NCI-H2029 (cell line): ENCODE data around the gene RASSF9.
A peak's percentile ranks its signal among the peaks of the same experiment; 100 is the strongest.

ENCODE experiments used
- DNase-seq: peaks from one replicate; lab custom pipeline; 2025; lab: John Stamatoyannopoulos, UW

The RASSF9 gene

GRCh38 chr12:85821206-85821605 is 15.0 kb downstream of the RASSF9 start:
- DNase-seq: no peak

DNA sequence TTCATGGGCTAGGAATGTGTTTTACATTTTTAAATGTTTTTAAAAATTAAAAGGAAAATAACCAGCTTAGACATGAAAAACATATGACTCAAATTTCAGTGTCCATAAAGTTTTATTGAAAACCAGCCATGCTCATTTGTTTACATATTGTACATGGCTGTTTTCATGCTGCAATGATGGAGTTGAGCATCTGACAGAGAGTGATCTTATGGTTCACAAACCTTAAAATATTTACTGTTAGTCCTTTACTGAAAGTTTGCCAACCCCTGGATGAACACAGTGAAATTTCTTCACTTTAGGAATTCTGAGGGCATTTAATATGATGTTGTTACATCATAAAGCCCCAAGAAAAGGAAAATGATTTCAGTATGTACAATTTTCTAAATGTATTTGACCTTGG is 16.1 kb downstream of the RASSF9 start:
- no peak for DNase-seq

GRCh38 chr12:85814741-85815140 is 21.5 kb downstream of the RASSF9 start:
- DNase-seq: no peak

DNA sequence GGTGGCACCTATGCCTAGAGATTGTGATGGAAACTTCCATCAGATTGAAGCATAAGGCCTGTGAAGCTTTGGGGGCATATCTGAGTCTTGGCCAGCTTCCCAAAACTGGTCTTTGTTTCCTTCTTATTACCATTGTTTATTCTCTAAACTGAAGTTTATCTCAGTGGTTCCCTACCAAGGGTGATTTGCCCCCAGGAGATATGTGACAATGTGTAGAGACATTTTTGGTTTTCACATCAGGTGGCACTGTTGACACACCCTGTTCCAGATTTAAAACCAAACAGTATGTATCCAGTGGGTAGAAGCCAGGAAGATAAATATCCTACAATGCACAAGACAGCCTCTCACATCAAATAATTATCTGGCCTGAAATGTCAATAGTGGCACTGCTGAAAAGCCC is 22.1 kb downstream of the RASSF9 start:
- no peak for DNase-seq

DNA sequence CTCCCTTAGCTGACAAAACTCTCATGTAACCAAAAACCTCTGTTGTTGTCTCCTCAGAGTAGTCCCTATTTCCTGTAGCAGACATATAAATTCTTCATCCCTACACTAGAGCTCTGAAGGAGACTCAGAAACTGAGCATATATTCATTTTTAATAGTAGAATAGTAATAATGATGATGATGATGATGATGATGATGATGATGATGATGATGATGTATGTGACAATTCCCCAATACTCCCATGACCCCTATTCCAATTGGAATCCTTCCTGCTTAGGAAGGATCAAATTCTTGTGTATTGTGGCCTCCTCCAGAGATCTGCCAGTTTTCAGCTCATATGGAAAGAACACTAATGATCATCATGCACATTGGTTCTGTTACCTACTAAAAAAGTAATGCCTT is 26.7 kb downstream of the RASSF9 start:
- DNase-seq: no peak

DNA sequence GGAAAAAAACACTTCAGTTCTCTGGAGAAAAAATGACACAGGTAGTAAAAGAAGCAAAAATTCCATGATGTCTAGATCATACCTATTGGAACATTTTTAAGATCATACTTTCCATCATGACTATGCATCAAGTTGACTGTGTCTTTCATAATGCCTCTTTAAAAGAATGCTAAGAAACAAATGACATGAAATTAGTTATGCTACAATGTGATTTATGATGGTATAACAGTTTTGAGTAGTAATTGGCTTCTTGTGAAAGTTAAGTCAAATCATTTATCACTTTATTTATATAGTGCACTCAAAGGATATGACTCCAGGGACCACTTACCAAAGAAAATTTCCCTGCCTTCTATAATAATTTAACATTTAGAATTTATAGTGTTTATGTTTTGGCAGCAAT is 28.5 kb downstream of the RASSF9 start:
- DNase-seq: no peak

GRCh38 chr12:85805654-85806053 is 30.6 kb downstream of the RASSF9 start:
- DNase-seq: no peak

- DNase-seq: no peak
Measured at GRCh38 chr12:85804663-85805062, 31.5 kb downstream of the RASSF9 start.

DNA sequence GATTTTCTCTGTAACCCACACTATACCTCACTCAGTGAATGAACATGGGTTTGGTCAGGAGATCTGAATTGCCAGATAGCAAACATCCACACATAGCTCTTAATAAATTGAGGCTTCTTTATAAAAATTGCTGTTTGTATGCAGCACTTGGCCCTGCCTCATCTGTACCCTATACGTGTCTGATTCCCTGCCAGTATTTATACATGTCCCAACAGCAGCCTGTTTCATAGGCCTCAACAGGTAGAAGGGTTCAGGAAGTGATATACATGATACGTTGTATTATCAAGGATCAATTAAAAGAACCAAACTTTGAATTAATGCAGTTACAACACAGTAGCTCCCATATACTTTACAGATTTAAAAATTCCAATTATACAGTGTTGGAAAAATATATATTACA is 32.3 kb downstream of the RASSF9 start:
- DNase-seq: no peak

DNA sequence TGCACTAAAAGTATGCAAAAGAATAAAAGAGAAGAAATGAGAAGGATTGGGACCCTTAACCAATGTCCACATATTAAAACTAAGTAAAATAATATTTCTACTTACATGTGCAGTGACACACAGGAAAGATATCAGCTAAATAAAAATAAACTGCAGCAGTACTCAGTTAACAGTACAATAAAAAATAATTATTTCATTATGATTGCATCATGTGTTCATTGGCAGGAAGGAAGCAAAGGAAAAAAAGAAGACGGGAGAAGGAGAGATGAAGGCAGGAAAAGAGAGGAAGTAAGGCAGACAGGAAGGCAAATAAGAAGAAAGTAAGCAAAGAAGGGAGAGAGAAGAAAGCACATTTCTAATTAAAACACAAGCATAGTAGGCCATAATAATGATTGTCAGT is 33.0 kb downstream of the RASSF9 start:
- no peak for DNase-seq

DNA sequence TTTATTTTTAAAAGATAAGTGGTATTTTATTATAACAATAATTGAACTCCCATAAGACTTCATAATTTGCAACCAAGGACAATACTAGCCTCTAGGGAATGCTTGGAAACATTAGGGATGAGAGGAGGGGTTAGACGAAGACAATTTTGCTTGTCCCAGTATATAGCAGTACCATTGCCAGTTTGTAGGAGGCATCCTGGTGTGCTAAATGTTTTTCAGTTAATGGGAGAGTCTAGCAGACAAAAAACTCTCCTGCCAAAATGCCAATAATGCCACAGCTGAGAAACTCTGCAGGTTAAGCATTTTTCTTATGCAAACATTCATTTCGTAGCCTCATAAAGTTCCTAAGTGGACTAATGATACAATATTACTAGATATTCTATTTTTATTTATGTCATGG is 38.1 kb downstream of the RASSF9 start:
- DNase-seq: no peak

DNA sequence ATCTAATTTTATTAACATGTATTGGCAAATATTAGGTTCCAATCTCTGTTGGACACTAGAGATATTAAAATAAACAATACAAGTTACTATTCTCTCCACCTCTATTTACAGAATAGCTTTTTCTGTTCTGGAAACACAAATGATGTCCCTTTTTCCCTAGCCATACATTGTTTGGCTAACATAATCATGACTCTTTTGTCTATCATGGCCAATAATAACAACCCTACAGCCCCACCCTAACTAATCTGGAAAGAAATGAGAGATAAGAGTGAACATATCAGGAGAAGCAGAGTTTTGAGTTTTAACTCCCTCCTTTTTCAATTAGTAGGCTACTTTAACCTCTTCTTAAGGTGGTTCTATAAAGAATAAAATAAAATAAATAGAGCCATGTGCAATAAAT is 40.2 kb downstream of the RASSF9 start:
- no peak for DNase-seq

DNA sequence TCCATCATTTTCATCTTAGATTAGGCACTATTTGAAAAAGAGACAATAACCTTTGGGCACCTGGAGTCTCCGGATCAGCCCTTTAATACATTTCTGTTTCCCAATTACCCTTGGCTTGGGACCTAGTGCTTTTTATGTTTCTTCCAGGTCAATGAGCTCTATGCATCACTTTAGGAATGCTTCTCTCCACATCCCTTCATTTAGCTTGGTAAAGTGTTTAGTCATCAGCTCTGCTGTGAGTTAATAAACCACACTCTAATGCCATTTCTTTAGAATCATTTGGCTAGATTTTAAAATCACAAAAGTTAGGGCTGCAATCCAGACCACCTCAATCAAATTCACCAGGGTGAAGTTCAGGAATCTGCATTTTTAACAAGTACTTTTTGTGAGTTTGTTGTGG is 41.7 kb downstream of the RASSF9 start:
- DNase-seq: no peak

- DNase-seq: no peak
Measured at GRCh38 chr12:85784096-85784720, 52.0 kb downstream of the RASSF9 start.

DNA sequence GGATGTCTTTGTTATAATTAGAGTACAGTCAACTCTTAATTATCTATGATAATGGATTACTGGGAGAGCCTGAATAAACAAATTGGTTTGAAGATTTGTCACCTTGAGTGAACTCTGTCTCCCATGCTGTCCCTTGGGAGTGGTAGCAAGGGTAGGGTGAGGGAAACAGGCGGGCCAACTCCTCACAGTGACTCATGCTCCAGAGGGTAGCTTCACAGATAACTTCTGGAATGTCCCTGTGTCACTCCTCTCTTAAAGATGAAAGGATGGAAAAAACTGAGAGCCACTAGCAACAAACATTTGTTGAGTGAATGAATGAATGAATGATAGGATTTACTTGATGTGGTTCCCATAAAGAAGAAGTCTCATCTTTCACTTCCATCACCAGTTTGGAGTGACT is 53.5 kb downstream of the RASSF9 start:
- DNase-seq: no peak

GRCh38 chr12:85781766-85782165 is 54.4 kb downstream of the RASSF9 start:
- peak; percentile 12 for DNase-seq

GRCh38 chr12:85779768-85780167 is 56.4 kb downstream of the RASSF9 start:
- peak; percentile 75 for DNase-seq

DNA sequence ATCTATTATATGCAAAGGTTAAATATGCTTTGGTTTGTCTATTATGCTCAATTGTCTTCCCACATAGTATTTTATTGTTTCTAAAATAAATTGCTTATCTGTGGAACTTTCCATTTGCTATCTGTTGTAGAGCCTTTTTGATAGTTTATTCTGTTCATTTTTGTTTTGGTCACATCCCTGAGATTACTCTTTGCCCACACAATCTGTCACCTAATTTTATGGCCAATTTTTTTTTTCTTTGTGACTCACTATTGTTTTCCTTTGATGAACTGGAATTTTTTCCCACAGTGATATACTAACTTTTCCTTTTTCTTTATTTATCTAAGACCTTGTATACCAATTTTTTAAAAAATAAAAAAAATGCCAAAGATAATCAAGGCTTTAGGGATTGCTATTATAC is 61.1 kb downstream of the RASSF9 start:
- no peak for DNase-seq

DNA sequence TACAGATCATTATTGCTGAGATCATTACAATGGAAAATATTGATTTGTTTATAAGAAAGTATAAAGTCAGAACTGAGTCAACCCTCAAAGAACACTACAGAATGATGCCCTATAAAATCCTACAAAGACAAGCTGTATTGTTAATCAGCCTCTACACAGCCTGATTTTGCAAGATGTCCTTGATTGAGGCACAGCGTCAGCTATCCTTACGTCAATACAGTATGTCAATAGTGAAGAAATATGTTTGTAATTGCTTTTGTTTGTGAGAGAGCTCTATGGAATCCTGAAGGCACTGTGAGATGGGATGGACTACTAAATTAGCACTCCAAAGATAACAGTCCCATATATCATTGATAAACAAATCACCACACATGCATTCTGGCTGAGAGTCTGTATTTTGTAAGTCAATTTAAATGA is 70.7 kb downstream of the RASSF9 start:
- peak; percentile 21 for DNase-seq

DNA sequence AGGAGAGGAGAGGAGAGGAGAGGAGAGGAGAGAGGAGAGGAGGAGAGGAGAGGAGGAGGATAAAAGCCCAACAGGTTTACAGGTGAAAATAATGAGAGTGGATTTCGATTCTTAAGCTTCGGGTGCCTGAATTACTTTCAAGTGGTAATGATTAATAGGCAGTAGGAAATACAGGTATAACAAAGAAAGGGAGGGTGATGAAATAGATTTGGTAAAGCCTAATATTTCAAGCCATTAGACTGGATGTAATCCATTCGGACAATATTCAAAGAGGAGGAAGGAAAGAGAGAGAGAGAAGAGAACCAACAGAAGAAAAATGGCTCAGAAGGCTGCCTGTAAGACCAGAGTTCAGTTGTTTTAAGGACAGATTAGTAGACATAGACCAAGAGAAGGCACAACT is 76.6 kb downstream of the RASSF9 start:
- no peak for DNase-seq

DNA sequence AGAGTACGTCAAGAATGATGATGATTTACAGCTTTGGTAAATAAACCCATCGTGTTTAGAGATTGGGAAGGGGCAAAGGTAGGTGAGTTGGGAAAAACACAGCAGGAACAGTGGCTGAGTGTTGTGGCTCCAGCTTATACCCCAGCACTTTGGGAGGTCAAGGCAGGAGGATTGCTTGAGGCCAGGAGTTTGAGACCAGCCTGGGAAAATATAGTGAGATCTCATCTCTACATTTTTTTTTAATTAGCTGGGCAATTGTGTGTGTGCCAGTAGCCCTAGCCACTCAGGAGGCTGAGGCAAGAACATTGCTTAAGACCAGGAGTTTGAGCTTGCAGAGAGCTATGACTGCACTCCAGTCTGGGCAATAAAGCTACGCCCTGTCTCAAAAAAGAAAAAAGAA is 77.1 kb downstream of the RASSF9 start:
- no peak for DNase-seq

DNA sequence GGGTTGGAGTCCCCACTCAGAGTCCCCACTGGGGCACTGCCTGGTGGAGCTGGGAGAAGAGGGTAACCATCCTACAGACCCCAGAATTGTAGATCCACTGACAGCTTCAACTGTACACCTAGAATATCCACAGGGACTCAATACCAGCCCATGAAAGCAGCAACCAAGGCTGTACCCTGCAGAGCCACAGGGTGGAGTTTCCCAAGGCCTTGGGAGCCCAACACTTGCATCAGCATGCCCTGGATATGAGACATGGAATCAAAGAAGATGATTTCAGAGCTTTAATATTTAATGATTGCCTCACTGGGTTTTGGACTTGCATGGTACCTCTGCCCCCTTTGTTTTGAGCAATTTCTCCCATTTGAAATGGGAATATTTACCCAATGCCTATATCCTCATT is 80.4 kb downstream of the RASSF9 start:
- DNase-seq: no peak
